Spleen (tissue), 11 donors: ENCODE results near the gene FILIP1L. TPM values are rescaled to one million over a fixed set of nuclear protein-coding genes. Genes with fewer than 3 reads are reported as not detected.

Experiments
- DNase-seq: peaks from one replicate; pipeline ENCODE4 v3.0.0-alpha.2; 2020
- H3K27ac ChIP-seq, 8 donors: fragments of 200-600 bp; sonication (generic) in 7 of 8; 1 replicate in 4 of 8; 2 replicates in 4 of 8; pipeline versions ENCODE4 v1.5.0 to v1.8.0; 2016 to 2021; ENCODE audit warnings: inconsistent platforms in 4 of 8, mild to moderate bottlenecking in 4 of 8, moderate library complexity in 1 of 8
- H3K27me3 ChIP-seq, 7 donors: fragments of 200-600 bp; sonication (generic) in 6 of 7; replicated peaks in 1 of 7; 1 replicate in 4 of 7; 2 replicates in 3 of 7; pipeline versions ENCODE4 v1.5.0 to v1.8.0; 2016 to 2021; ENCODE audit warnings: inconsistent platforms in 3 of 7, mild to moderate bottlenecking in 1 of 7
- H3K36me3 ChIP-seq, 6 donors: fragments of 200-600 bp; sonication (generic) in 5 of 6; 1 replicate in 4 of 6; 2 replicates in 2 of 6; pipeline versions ENCODE4 v1.5.0 to v1.8.0; 2016 to 2021; ENCODE audit warnings: inconsistent platforms in 2 of 6
- H3K4me1 ChIP-seq, 6 donors: fragments of 200-600 bp; sonication (generic) in 5 of 6; 1 replicate in 3 of 6; 2 replicates in 3 of 6; pipeline versions ENCODE4 v1.5.0 to v1.8.0; 2016 to 2021; ENCODE audit warnings: inconsistent platforms in 3 of 6
- H3K4me3 ChIP-seq, 8 donors: fragments of 200-600 bp; sonication (generic) in 7 of 8; 1 replicate in 4 of 8; 2 replicates in 4 of 8; pipeline versions ENCODE4 v1.5.0 to v1.8.0; 2016 to 2021; ENCODE audit warnings: inconsistent platforms in 4 of 8, mild to moderate bottlenecking in 4 of 8, moderate library complexity in 2 of 8
- H3K9me3 ChIP-seq, 8 donors: fragments of 200-600 bp; sonication (generic) in 7 of 8; 1 replicate in 4 of 8; 2 replicates in 4 of 8; pipeline versions ENCODE4 v1.5.0 to v1.8.0; 2016 to 2021; ENCODE audit warnings: inconsistent platforms in 4 of 8
- CTCF ChIP-seq, 11 experiments: fragments of 200-600 bp in 7 of 11; fragments of 450-650 bp in 4 of 11; sonication (generic) in 4 of 11; IDR thresholded peaks in 8 of 11; conservative IDR thresholded peaks in 3 of 11; 1 replicate in 7 of 11; 2 replicates in 4 of 11; pipeline versions ENCODE4 v1.4.0 to v1.8.0; 2016 to 2021; ENCODE audit warnings: antibody characterized with exemption in 11 of 11, inconsistent platforms in 4 of 11, mild to moderate bottlenecking in 1 of 11
- POLR2A ChIP-seq, 3 donors: fragments of 450-650 bp; IDR thresholded peaks; one replicate each; pipeline ENCODE4 v1.5.1; 2017; ENCODE audit warnings: antibody characterized with exemption in 3 of 3, mild to moderate bottlenecking in 1 of 3
- POLR2AphosphoS5 ChIP-seq, 3 donors: sonication (generic); formaldehyde crosslinking; IDR thresholded peaks; one replicate each; pipeline ENCODE4 v1.5.1; 2017; ENCODE audit warnings: antibody characterized with exemption in 3 of 3
- WGBS, 5 donors: extraction: QIAGEN DNeasy Blood & Tissue Kit in 3 of 5; methylation state at CpG; one replicate each; pipeline versions ENCODE4 v1.1.5 to v1.1.7; 2013 to 2018; 5-methylcytosine and 5-hydroxymethylcytosine counted together
- intact Hi-C: fragments of 100-400 bp; cut with DNase I; formaldehyde crosslinking; loops from one replicate; pipeline ENCODE4 v1.15.0; 2023; ENCODE audit warnings: low total_unique reads
- polyA plus RNA-seq, 3 donors: library from polyadenylated mRNA; stranded (reverse); fragments of 200-250 nt; gene quantifications; one replicate each; pipeline ENCODE4 v1.2.1, GENCODE V29; 2013
- total RNA-seq, 7 donors: library from RNA; depleted of rRNA in 3 of 7; stranded (reverse); fragments of >200 nt in 3 of 7; fragmentation: NEBNext Ultra II Directional in 4 of 7; extraction: Animal tissue kit (Norgen Biotek cat#: 25700) in 4 of 7; gene quantifications; one replicate each; pipeline versions ENCODE4 v1.1.0 to v1.2.1, GENCODE V29; 2016 to 2021
- donor health status: healthy with polysubstance abuse.
- donor health status: DM: no; HTN: no; CAD: no; lungs with moderate emphysema.
- donor health status: DM: no; HTN: no; CAD: no.
- donor health status: Bipolar disorder and iron deficiency.
- donor health status: healthy.
- donor health status: DM: no; HTN: no; CAD: no.
- donor health status: DM: yes; HTN: yes; CAD: no.

The FILIP1L gene
- total and polyA plus RNA-seq, 10 donors, result 11.1 to 47.7 (median 30.9) TPM

- peaks cover 0 to 12% (median 6%) of the 10 kb centered on the region in 6 donors for H3K4me1 ChIP-seq
- H3K36me3 ChIP-seq, result peaks cover 0 to 6% (median 0%) of the 10 kb centered on the region in 6 donors
- DNase-seq, result no peak
- H3K4me3 ChIP-seq, result no peak overlapping the region
- intact Hi-C loops, result no loop called here
- peaks cover 5 to 31% (median 16%) of the 10 kb centered on the region in 8 donors for H3K9me3 ChIP-seq
- no peak overlapping the region for H3K27ac ChIP-seq
- no peaks in the 10 kb centered on the region for H3K27me3 ChIP-seq
- TF ChIP-seq CTCF (IDR thresholded peaks at IDR 0.05 in 8 of 11, conservative IDR thresholded peaks at IDR 0.05 in 3 of 11) (no peak), POLR2AphosphoS5 (IDR thresholded peaks at IDR 0.05) (no peak), POLR2A (IDR thresholded peaks at IDR 0.05) (no peak)
- WGBS, 5 donors, result 90 to 100% (median 95%) methylated on average over 1 of the region's 1 CpG
These were observed 26.7 kb upstream of the FILIP1L start for GRCh38 chr3:100140976-100141375.

- Histone ChIP-seq H3K4me3 (no peak overlapping the region), H3K4me1 (peaks cover 0 to 13% (median 6%) of the 10 kb centered on the region in 6 donors), H3K9me3 (peaks cover 0 to 8% (median 0%) of the 10 kb centered on the region in 8 donors), H3K36me3 (no peaks in the 10 kb centered on the region), H3K27me3 (no peaks in the 10 kb centered on the region), H3K27ac (peak overlapping the region in 7 of 8 donors; percentile 23 to 68 (median 61))
- TF ChIP-seq POLR2A (IDR thresholded peaks at IDR 0.05) (no peak), CTCF (IDR thresholded peaks at IDR 0.05 in 8 of 11, conservative IDR thresholded peaks at IDR 0.05 in 3 of 11) (no peak), POLR2AphosphoS5 (IDR thresholded peaks at IDR 0.05) (no peak)
- WGBS, 5 donors, result 58 to 71% (median 63%) methylated on average over 1 of the region's 1 CpG
- intact Hi-C loops, result no loop called here
- no peak for DNase-seq
These were observed 22.6 kb upstream of the FILIP1L start for GRCh38 chr3:100136921-100137320.

GRCh38 chr3:100131241-100131640, 16.9 kb upstream of the FILIP1L start:
- no peak for TF ChIP-seq POLR2AphosphoS5 (IDR thresholded peaks at IDR 0.05)
- Histone ChIP-seq H3K27ac (no peak overlapping the region), H3K27me3 (no peaks in the 10 kb centered on the region), H3K36me3 (no peaks in the 10 kb centered on the region), H3K4me3 (no peak overlapping the region), H3K4me1 (peaks cover 0 to 16% (median 3%) of the 10 kb centered on the region in 6 donors), H3K9me3 (no peaks in the 10 kb centered on the region)
- WGBS, 5 donors, result 58 to 75% (median 63%) methylated on average over 6 of the region's 6 CpGs
- intact Hi-C loops, result no loop called here
- no peak for DNase-seq

GRCh38 chr3:100129941-100130340, 15.6 kb upstream of the FILIP1L start:
- H3K27me3 ChIP-seq, result no peaks in the 10 kb centered on the region
- 50 to 74% (median 58%) methylated on average over 1 of the region's 1 CpG for WGBS, 5 donors
- intact Hi-C loops, result no loop called here
- TF ChIP-seq POLR2A (IDR thresholded peaks at IDR 0.05) (no peak), POLR2AphosphoS5 (IDR thresholded peaks at IDR 0.05) (no peak), CTCF (IDR thresholded peaks at IDR 0.05 in 8 of 11, conservative IDR thresholded peaks at IDR 0.05 in 3 of 11) (no peak)
- H3K4me1 ChIP-seq, result peaks cover 0 to 14% (median 2%) of the 10 kb centered on the region in 6 donors
- no peaks in the 10 kb centered on the region for H3K36me3 ChIP-seq
- DNase-seq, result no peak
- peak overlapping the region in 6 of 8 donors; percentile 19 to 65 (median 57) for H3K27ac ChIP-seq
- no peaks in the 10 kb centered on the region for H3K9me3 ChIP-seq
- H3K4me3 ChIP-seq, result no peak overlapping the region

- no peaks in the 10 kb centered on the region for H3K9me3 ChIP-seq
- H3K27ac ChIP-seq, result no peak overlapping the region
- H3K4me1 ChIP-seq, result peaks cover 0 to 22% (median 2%) of the 10 kb centered on the region in 6 donors
- no peak overlapping the region for H3K4me3 ChIP-seq
- no peak for DNase-seq
- TF ChIP-seq POLR2A (IDR thresholded peaks at IDR 0.05) (no peak), POLR2AphosphoS5 (IDR thresholded peaks at IDR 0.05) (no peak), CTCF (IDR thresholded peaks at IDR 0.05 in 8 of 11, conservative IDR thresholded peaks at IDR 0.05 in 3 of 11) (no peak)
- no peaks in the 10 kb centered on the region for H3K27me3 ChIP-seq
- no peaks in the 10 kb centered on the region for H3K36me3 ChIP-seq
- intact Hi-C loops, result no loop called here
- WGBS, 5 donors, result 72 to 86% (median 74%) methylated on average over 5 of the region's 5 CpGs
These were observed 14.3 kb upstream of the FILIP1L start for GRCh38 chr3:100128565-100128964.
